ENCODE measurements around the gene RPL5. TPM values are rescaled to one million over a fixed set of nuclear protein-coding genes. Genes with fewer than 3 reads are reported as not detected.

Gene RPL5
- total RNA-seq, 1 experiment from 2014 or later = 1,430 TPM

DNA sequence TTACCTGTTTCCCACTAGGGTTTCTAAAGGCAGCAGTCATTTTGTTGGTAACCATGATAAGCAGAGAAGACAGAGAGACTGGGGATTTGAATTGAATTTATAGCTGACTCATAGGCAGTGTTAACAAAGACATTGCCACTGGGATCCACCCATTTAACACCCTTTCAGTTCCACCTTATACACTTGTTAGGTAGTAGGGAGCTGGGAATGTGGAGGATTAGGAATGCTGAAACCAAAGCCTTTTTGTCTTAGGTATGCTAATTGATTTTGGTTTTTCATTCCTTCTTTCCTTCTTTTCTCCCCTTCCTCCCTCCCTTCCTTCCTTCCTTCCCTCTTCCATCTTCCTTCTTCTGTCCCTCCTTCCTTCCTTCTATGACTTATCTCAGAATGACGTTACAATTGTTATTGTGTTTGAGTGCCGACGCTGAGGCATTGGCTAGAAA is 39.5 kb upstream of the RPL5 start:
- ChIA-PET CTCF (interaction anchor here (1.6 to 2.1 kb wide), 3 partner anchors 26 to 44 kb away, joined by 6 to 11 read pairs (median 10); partner anchors contain the start of gene RPL5), POLR2A (no interaction called here)
- no peak for TF ChIP-seq JUN (CRISPR knock-in tag; IDR thresholded peaks at IDR 0.05)
- TF ChIP-seq, protein P1, sequence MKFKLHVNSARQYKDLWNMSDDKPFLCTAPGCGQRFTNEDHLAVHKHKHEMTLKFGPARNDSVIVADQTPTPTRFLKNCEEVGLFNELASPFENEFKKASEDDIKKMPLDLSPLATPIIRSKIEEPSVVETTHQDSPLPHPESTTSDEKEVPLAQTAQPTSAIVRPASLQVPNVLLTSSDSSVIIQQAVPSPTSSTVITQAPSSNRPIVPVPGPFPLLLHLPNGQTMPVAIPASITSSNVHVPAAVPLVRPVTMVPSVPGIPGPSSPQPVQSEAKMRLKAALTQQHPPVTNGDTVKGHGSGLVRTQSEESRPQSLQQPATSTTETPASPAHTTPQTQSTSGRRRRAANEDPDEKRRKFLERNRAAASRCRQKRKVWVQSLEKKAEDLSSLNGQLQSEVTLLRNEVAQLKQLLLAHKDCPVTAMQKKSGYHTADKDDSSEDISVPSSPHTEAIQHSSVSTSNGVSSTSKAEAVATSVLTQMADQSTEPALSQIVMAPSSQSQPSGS (CRISPR knock-in tag; IDR thresholded peaks at IDR 0.05; ENCODE audit: borderline replicate concordance, low read depth) = no peak
- TF ChIP-seq, protein P2, sequence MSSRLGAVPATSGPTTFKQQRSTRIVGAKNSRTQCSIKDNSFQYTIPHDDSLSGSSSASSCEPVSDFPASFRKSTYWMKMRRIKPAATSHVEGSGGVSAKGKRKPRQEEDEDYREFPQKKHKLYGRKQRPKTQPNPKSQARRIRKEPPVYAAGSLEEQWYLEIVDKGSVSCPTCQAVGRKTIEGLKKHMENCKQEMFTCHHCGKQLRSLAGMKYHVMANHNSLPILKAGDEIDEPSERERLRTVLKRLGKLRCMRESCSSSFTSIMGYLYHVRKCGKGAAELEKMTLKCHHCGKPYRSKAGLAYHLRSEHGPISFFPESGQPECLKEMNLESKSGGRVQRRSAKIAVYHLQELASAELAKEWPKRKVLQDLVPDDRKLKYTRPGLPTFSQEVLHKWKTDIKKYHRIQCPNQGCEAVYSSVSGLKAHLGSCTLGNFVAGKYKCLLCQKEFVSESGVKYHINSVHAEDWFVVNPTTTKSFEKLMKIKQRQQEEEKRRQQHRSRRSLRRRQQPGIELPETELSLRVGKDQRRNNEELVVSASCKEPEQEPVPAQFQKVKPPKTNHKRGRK (CRISPR knock-in tag; IDR thresholded peaks at IDR 0.05; ENCODE audit: borderline replicate concordance) = 0 out of 2 replicates have a peak, but pooled peaks have one; percentile 38
- TF ChIP-seq NFATC4 (CRISPR knock-in tag; IDR thresholded peaks at IDR 0.05) = no peak
- TF ChIP-seq NFYB (CRISPR knock-in tag; conservative IDR thresholded peaks at IDR 0.05; ENCODE audit: low read depth) = no peak
- TF ChIP-seq NFE2L1 (CRISPR knock-in tag; IDR thresholded peaks at IDR 0.05) = 0 out of 2 replicates have a peak, but pooled peaks have one; percentile 59
- TF ChIP-seq, protein P3, sequence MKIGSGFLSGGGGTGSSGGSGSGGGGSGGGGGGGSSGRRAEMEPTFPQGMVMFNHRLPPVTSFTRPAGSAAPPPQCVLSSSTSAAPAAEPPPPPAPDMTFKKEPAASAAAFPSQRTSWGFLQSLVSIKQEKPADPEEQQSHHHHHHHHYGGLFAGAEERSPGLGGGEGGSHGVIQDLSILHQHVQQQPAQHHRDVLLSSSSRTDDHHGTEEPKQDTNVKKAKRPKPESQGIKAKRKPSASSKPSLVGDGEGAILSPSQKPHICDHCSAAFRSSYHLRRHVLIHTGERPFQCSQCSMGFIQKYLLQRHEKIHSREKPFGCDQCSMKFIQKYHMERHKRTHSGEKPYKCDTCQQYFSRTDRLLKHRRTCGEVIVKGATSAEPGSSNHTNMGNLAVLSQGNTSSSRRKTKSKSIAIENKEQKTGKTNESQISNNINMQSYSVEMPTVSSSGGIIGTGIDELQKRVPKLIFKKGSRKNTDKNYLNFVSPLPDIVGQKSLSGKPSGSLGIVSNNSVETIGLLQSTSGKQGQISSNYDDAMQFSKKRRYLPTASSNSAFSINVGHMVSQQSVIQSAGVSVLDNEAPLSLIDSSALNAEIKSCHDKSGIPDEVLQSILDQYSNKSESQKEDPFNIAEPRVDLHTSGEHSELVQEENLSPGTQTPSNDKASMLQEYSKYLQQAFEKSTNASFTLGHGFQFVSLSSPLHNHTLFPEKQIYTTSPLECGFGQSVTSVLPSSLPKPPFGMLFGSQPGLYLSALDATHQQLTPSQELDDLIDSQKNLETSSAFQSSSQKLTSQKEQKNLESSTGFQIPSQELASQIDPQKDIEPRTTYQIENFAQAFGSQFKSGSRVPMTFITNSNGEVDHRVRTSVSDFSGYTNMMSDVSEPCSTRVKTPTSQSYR (CRISPR knock-in tag; IDR thresholded peaks at IDR 0.05) = no peak
- TF ChIP-seq, protein P4, sequence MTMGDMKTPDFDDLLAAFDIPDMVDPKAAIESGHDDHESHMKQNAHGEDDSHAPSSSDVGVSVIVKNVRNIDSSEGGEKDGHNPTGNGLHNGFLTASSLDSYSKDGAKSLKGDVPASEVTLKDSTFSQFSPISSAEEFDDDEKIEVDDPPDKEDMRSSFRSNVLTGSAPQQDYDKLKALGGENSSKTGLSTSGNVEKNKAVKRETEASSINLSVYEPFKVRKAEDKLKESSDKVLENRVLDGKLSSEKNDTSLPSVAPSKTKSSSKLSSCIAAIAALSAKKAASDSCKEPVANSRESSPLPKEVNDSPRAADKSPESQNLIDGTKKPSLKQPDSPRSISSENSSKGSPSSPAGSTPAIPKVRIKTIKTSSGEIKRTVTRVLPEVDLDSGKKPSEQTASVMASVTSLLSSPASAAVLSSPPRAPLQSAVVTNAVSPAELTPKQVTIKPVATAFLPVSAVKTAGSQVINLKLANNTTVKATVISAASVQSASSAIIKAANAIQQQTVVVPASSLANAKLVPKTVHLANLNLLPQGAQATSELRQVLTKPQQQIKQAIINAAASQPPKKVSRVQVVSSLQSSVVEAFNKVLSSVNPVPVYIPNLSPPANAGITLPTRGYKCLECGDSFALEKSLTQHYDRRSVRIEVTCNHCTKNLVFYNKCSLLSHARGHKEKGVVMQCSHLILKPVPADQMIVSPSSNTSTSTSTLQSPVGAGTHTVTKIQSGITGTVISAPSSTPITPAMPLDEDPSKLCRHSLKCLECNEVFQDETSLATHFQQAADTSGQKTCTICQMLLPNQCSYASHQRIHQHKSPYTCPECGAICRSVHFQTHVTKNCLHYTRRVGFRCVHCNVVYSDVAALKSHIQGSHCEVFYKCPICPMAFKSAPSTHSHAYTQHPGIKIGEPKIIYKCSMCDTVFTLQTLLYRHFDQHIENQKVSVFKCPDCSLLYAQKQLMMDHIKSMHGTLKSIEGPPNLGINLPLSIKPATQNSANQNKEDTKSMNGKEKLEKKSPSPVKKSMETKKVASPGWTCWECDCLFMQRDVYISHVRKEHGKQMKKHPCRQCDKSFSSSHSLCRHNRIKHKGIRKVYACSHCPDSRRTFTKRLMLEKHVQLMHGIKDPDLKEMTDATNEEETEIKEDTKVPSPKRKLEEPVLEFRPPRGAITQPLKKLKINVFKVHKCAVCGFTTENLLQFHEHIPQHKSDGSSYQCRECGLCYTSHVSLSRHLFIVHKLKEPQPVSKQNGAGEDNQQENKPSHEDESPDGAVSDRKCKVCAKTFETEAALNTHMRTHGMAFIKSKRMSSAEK (CRISPR knock-in tag; IDR thresholded peaks at IDR 0.05; ENCODE audit: borderline replicate concordance) = no peak
- TF ChIP-seq OVOL2 (CRISPR knock-in tag; IDR thresholded peaks at IDR 0.05; ENCODE audit: borderline replicate concordance) = no peak
- TF ChIP-seq EMX1 (CRISPR knock-in tag; IDR thresholded peaks at IDR 0.05) = no peak
- TF ChIP-seq TCF7 (CRISPR knock-in tag; IDR thresholded peaks at IDR 0.05; ENCODE audit: low read depth) = no peak
- no peak overlapping the region for H3K4me3 Mint-ChIP-seq
- H3K9me3 Mint-ChIP-seq = peaks cover 10% of the 10 kb centered on the region
- peaks cover 22% of the 10 kb centered on the region for H3K4me1 Mint-ChIP-seq
- H3K36me3 Mint-ChIP-seq = no peaks in the 10 kb centered on the region
- ATAC-seq = peak; percentile 88
- peaks cover 4% of the 10 kb centered on the region for H3K27me3 Mint-ChIP-seq (ENCODE audit: low read depth)
- no peak for DNase-seq (ENCODE audit: low spot score)
- no peak overlapping the region for H3K27ac Mint-ChIP-seq

DNA sequence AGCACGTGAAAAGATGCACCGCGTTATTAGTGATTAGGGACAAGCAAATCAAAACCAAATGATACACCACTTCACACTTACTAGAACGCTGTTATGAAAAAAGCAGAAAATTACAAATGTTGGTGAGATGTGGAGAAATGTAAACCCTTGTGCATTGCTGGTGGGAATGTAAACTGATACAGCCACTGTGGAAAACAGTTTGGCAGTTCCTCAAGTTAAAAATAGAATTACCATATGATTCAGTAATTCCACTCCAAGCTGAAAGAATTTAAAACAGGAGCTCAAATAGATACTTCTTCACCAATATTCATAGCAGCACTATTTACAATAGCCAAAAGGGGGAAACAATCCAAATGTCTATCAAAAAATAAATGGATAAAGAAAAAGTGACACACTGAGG is 36.7 kb upstream of the RPL5 start:
- Mint-ChIP-seq H3K4me3 (no peak overlapping the region), H3K9me3 (peaks cover 10% of the 10 kb centered on the region), H3K36me3 (no peaks in the 10 kb centered on the region), H3K27me3 (ENCODE audit: low read depth) (no peaks in the 10 kb centered on the region), H3K4me1 (peaks cover 22% of the 10 kb centered on the region), H3K27ac (no peak overlapping the region)
- DNase-seq (ENCODE audit: low spot score) = no peak
- ChIA-PET POLR2A (no interaction called here), CTCF (interaction anchor here (0.7 kb wide), 1 partner anchor 10 kb away, joined by 3 read pairs; the partner anchor contains the start of gene EVI5)
- no peak for ATAC-seq
- TF ChIP-seq, protein P5, sequence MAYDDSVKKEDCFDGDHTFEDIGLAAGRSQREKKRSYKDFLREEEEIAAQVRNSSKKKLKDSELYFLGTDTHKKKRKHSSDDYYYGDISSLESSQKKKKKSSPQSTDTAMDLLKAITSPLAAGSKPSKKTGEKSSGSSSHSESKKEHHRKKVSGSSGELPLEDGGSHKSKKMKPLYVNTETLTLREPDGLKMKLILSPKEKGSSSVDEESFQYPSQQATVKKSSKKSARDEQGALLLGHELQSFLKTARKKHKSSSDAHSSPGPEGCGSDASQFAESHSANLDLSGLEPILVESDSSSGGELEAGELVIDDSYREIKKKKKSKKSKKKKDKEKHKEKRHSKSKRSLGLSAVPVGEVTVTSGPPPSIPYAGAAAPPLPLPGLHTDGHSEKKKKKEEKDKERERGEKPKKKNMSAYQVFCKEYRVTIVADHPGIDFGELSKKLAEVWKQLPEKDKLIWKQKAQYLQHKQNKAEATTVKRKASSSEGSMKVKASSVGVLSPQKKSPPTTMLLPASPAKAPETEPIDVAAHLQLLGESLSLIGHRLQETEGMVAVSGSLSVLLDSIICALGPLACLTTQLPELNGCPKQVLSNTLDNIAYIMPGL (CRISPR knock-in tag; IDR thresholded peaks at IDR 0.05) = no peak
- TF ChIP-seq, protein P6, sequence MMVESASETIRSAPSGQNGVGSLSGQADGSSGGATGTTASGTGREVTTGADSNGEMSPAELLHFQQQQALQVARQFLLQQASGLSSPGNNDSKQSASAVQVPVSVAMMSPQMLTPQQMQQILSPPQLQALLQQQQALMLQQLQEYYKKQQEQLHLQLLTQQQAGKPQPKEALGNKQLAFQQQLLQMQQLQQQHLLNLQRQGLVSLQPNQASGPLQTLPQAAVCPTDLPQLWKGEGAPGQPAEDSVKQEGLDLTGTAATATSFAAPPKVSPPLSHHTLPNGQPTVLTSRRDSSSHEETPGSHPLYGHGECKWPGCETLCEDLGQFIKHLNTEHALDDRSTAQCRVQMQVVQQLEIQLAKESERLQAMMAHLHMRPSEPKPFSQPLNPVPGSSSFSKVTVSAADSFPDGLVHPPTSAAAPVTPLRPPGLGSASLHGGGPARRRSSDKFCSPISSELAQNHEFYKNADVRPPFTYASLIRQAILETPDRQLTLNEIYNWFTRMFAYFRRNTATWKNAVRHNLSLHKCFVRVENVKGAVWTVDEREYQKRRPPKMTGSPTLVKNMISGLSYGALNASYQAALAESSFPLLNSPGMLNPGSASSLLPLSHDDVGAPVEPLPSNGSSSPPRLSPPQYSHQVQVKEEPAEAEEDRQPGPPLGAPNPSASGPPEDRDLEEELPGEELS (CRISPR knock-in tag; IDR thresholded peaks at IDR 0.05) = no peak
- TF ChIP-seq JAZF1 (CRISPR knock-in tag; IDR thresholded peaks at IDR 0.05) = no peak
- no peak for TF ChIP-seq GRHL2 (CRISPR knock-in tag; IDR thresholded peaks at IDR 0.05; ENCODE audit: insufficient replicate concordance, severe bottlenecking)
- no peak for TF ChIP-seq NR2C2 (CRISPR knock-in tag; IDR thresholded peaks at IDR 0.05)
- TF ChIP-seq ZNF416 (CRISPR knock-in tag; IDR thresholded peaks at IDR 0.05) = no peak
- no peak for TF ChIP-seq RELA (CRISPR knock-in tag; IDR thresholded peaks at IDR 0.05; ENCODE audit: borderline replicate concordance)
- no peak for TF ChIP-seq CBFB (CRISPR knock-in tag; IDR thresholded peaks at IDR 0.05; ENCODE audit: low read depth)
- TF ChIP-seq ZNF263 (CRISPR knock-in tag; IDR thresholded peaks at IDR 0.05; ENCODE audit: low read depth) = no peak
- TF ChIP-seq, protein P7, sequence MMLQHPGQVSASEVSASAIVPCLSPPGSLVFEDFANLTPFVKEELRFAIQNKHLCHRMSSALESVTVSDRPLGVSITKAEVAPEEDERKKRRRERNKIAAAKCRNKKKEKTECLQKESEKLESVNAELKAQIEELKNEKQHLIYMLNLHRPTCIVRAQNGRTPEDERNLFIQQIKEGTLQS (CRISPR knock-in tag; conservative IDR thresholded peaks at IDR 0.05) = no peak

Measured in WTC11 (cell line).